Activated T-helper 9 cell treated with anti-CD3 and anti-CD28 coated beads, Interleukin-2, amount 50 U/mL, for 16 hours (primary cell): Measurements from ENCODE around the gene PSMA7.
A peak's percentile ranks its signal among the peaks of the same experiment; 100 is the strongest.

Source experiments
- DNase-seq: peaks from one replicate; pipeline ENCODE4 v3.0.0-alpha.2; 2020; ENCODE audit warnings: low read depth

PSMA7 gene

GRCh38 chr20:62136283-62137091 is 6.7 kb downstream of the PSMA7 start:
- peak; percentile 49 for DNase-seq

GRCh38 chr20:62135573-62136266 is 7.5 kb downstream of the PSMA7 start:
- no peak for DNase-seq

- DNase-seq: no peak
Measured at GRCh38 chr20:62134735-62135231, 8.4 kb downstream of the PSMA7 start.

- DNase-seq: no peak
Measured at GRCh38 chr20:62133864-62134263, 9.3 kb downstream of the PSMA7 start.

- no peak for DNase-seq
Measured at GRCh38 chr20:62133051-62133845, 9.9 kb downstream of the PSMA7 start.

- DNase-seq: no peak
Measured at GRCh38 chr20:62132421-62132820, 10.8 kb downstream of the PSMA7 start.

GRCh38 chr20:62131560-62132320 is 11.5 kb downstream of the PSMA7 start:
- DNase-seq: no peak

- no peak for DNase-seq
Measured at GRCh38 chr20:62129731-62130531, 13.3 kb downstream of the PSMA7 start.

GRCh38 chr20:62128502-62128901 is 14.7 kb downstream of the PSMA7 start:
- DNase-seq: no peak

- no peak for DNase-seq
Measured at GRCh38 chr20:62127799-62128198, 15.4 kb downstream of the PSMA7 start.

GRCh38 chr20:62126141-62126540 is 17.1 kb downstream of the PSMA7 start:
- no peak for DNase-seq

- DNase-seq: no peak
Measured at GRCh38 chr20:62123450-62124118, 19.6 kb downstream of the PSMA7 start.

- DNase-seq: no peak
Measured at GRCh38 chr20:62122654-62123449, 20.3 kb downstream of the PSMA7 start.

GRCh38 chr20:62121776-62122653 is 21.2 kb downstream of the PSMA7 start, which contains the start of gene LSM14B:
TSS of gene LSM14B (plus strand) at chr20:62122475. CDS start at chr20:62122667, 192 bp downstream.
- peak; percentile 97 for DNase-seq

- no peak for DNase-seq
Measured at GRCh38 chr20:62120990-62121775, 22.0 kb downstream of the PSMA7 start.

- DNase-seq: no peak
Measured at GRCh38 chr20:62120365-62120762, 22.8 kb downstream of the PSMA7 start.

- no peak for DNase-seq
Measured at GRCh38 chr20:62119591-62120364, 23.4 kb downstream of the PSMA7 start.
